Lower leg skin (tissue), 4 donors: ENCODE data around the gene PTBP1. TPM values are rescaled to one million over a fixed set of nuclear protein-coding genes. Genes with fewer than 3 reads are reported as not detected.

ENCODE experiments used
- DNase-seq, 2 donors: peaks; one replicate each; pipeline ENCODE4 v3.0.0-alpha.2; 2019; ENCODE audit warnings: low spot score in 2 of 2
- H3K4me3 ChIP-seq: fragments of 200-600 bp; sonication (generic); 2 replicates; pipeline ENCODE4 v1.5.1; 2017; ENCODE audit warnings: mild to moderate bottlenecking, low read depth; ENCODE audit not compliant: poor library complexity, severe bottlenecking
- CTCF ChIP-seq, 3 donors: fragments of 450-650 bp; IDR thresholded peaks; one replicate each; pipeline ENCODE4 v1.5.1; 2016; ENCODE audit warnings: antibody characterized with exemption in 3 of 3, mild to moderate bottlenecking in 3 of 3, moderate library complexity in 2 of 3
- POLR2A ChIP-seq, 2 donors: fragments of 450-650 bp; IDR thresholded peaks; one replicate each; pipeline ENCODE4 v1.6.1; 2016 to 2017; ENCODE audit warnings: antibody characterized with exemption in 2 of 2, mild to moderate bottlenecking in 1 of 2, moderate library complexity in 1 of 2
- WGBS, 2 donors: methylation state at CpG; one replicate each; pipeline ENCODE4 v1.1.5; 2018; 5-methylcytosine and 5-hydroxymethylcytosine counted together
- intact Hi-C: fragments of 100-400 bp; cut with DNase I; formaldehyde crosslinking; loops from one replicate; pipeline ENCODE4 v1.15.0; 2023; ENCODE audit warnings: low total_unique reads
- total RNA-seq, 4 donors: library from RNA; depleted of rRNA; stranded (reverse); fragments of >200 nt; gene quantifications; one replicate each; pipeline ENCODE4 v1.1.0, GENCODE V29; 2016

Gene PTBP1
- total RNA-seq, 4 donors from 2014 or later = 167 to 237 (median 205) TPM

GRCh38 chr19:757811-758668 is 39.2 kb upstream of the PTBP1 start:
- H3K4me3 ChIP-seq = no peak overlapping the region
- intact Hi-C loops = no loop called here
- 93 to 97% methylated on average over 32 to 37 of the region's 50 CpGs for WGBS, 2 donors
- TF ChIP-seq POLR2A (IDR thresholded peaks at IDR 0.05) (no peak), CTCF (IDR thresholded peaks at IDR 0.05) (no peak)
- no peak for DNase-seq

GRCh38 chr19:763181-763580 is 34.1 kb upstream of the PTBP1 start:
- H3K4me3 ChIP-seq = no peak overlapping the region
- intact Hi-C loops = loop anchor here (10.0 kb wide), 2 partner anchors 82 to 212 kb away; partner anchors contain the start of gene PRTN3
- TF ChIP-seq POLR2A (IDR thresholded peaks at IDR 0.05) = no peak
- no peak for TF ChIP-seq CTCF (IDR thresholded peaks at IDR 0.05)
- DNase-seq = no peak
- WGBS, 2 donors = 94 to 96% methylated on average over 10 of the region's 10 CpGs

- H3K4me3 ChIP-seq = no peak overlapping the region
- intact Hi-C loops = loop anchor here (10.0 kb wide), 2 partner anchors 81 to 211 kb away; partner anchors contain the start of gene PRTN3
- DNase-seq = no peak
- no peak for TF ChIP-seq POLR2A (IDR thresholded peaks at IDR 0.05)
- no peak for TF ChIP-seq CTCF (IDR thresholded peaks at IDR 0.05)
- 88 to 94% methylated on average over 6 of the region's 6 CpGs for WGBS, 2 donors
Observed at GRCh38 chr19:763869-764268, 33.4 kb upstream of the PTBP1 start.

- H3K4me3 ChIP-seq = no peak overlapping the region
- WGBS, 2 donors = 94 to 97% methylated on average over 12 of the region's 12 CpGs
- intact Hi-C loops = loop anchor here (10.0 kb wide), 2 partner anchors 80 to 210 kb away; partner anchors contain the start of gene PRTN3
- TF ChIP-seq CTCF (IDR thresholded peaks at IDR 0.05) = no peak
- no peak for TF ChIP-seq POLR2A (IDR thresholded peaks at IDR 0.05)
- DNase-seq = no peak
Observed at GRCh38 chr19:764301-764700, 33.0 kb upstream of the PTBP1 start.

- H3K4me3 ChIP-seq = no peak overlapping the region
- DNase-seq = no peak
- intact Hi-C loops = loop anchor here (5.0 to 10.0 kb wide), 3 partner anchors 80 to 210 kb away; partner anchors contain the start of genes KISS1R and PRTN3
- TF ChIP-seq CTCF (IDR thresholded peaks at IDR 0.05) (no peak), POLR2A (IDR thresholded peaks at IDR 0.05) (no peak)
- WGBS, 2 donors = 68 to 83% methylated on average over 7 of the region's 7 CpGs
Observed at GRCh38 chr19:765179-765738, 32.0 kb upstream of the PTBP1 start.
